ENCODE data around the gene MUCL3. TPM values are rescaled to one million over a fixed set of nuclear protein-coding genes. Genes with fewer than 3 reads are reported as not detected.
"Not testable (repeated sequence)": the region's sequence is repeated elsewhere in the genome, so short reads cannot be mapped to it uniquely, and the experiment has no call there.

MUCL3 gene
- total RNA-seq, 1 donor from 2014 or later = 3.5 TPM

DNA sequence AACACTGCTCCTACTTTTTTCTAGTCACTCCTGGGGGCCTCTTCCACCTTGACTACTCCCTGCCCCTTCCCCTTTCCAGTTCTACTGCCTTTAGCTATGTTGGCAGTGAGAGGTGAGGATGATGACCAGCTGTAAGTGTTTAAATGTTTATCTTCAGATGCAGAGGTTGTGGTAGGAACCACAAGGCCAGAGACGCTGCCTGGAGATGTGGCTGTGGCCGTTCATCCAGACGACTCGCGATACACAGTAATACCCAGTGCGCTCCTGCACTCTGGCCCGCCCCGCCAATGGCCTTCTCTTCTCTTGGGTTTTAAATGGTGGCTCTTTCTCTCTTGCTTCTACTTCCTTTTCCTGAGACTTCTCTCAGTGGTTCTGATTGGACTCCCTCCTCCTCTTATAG is 22.1 kb upstream of the MUCL3 start:
- no peaks in the 10 kb centered on the region for H3K27me3 Mint-ChIP-seq
- H3K36me3 Mint-ChIP-seq = peaks cover 11% of the 10 kb centered on the region
- H3K4me1 Mint-ChIP-seq (ENCODE audit: unreplicated experiment) = peaks cover 22% of the 10 kb centered on the region
- no peak for DNase-seq (ENCODE audit: extremely low spot score, unreplicated experiment)
- TF ChIP-seq, protein P1, sequence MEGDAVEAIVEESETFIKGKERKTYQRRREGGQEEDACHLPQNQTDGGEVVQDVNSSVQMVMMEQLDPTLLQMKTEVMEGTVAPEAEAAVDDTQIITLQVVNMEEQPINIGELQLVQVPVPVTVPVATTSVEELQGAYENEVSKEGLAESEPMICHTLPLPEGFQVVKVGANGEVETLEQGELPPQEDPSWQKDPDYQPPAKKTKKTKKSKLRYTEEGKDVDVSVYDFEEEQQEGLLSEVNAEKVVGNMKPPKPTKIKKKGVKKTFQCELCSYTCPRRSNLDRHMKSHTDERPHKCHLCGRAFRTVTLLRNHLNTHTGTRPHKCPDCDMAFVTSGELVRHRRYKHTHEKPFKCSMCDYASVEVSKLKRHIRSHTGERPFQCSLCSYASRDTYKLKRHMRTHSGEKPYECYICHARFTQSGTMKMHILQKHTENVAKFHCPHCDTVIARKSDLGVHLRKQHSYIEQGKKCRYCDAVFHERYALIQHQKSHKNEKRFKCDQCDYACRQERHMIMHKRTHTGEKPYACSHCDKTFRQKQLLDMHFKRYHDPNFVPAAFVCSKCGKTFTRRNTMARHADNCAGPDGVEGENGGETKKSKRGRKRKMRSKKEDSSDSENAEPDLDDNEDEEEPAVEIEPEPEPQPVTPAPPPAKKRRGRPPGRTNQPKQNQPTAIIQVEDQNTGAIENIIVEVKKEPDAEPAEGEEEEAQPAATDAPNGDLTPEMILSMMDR (conservative IDR thresholded peaks at IDR 0.05) = no peak
- no peak overlapping the region for H3K4me3 Mint-ChIP-seq
- H3K9me3 Mint-ChIP-seq = no peaks in the 10 kb centered on the region
- no peak overlapping the region for H3K27ac Mint-ChIP-seq

DNA sequence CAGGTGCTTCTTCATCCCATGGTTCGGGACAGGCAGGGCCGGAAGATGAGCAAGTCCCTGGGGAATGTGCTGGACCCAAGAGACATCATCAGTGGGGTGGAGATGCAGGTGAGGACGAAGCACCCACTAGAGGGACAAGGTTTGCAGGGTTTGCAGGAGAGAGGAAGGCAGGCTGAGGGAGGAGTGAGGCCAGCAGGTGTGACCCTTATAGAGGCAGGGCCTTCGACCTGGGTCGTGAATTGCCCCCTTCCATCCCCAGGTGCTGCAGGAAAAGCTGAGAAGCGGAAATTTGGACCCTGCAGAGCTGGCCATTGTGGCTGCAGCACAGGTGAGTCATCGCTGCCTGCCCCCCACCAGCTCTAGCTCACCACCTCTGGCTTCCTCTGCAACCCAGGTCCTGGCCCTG is 18.3 kb upstream of the MUCL3 start:
- DNase-seq (ENCODE audit: extremely low spot score, unreplicated experiment) = no peak
- Mint-ChIP-seq H3K9me3 (no peaks in the 10 kb centered on the region), H3K4me1 (ENCODE audit: unreplicated experiment) (no peaks in the 10 kb centered on the region), H3K36me3 (peaks cover 11% of the 10 kb centered on the region), H3K4me3 (no peak overlapping the region), H3K27me3 (no peaks in the 10 kb centered on the region), H3K27ac (no peak overlapping the region)
- TF ChIP-seq, protein P1 (conservative IDR thresholded peaks at IDR 0.05) = no peak

DNA sequence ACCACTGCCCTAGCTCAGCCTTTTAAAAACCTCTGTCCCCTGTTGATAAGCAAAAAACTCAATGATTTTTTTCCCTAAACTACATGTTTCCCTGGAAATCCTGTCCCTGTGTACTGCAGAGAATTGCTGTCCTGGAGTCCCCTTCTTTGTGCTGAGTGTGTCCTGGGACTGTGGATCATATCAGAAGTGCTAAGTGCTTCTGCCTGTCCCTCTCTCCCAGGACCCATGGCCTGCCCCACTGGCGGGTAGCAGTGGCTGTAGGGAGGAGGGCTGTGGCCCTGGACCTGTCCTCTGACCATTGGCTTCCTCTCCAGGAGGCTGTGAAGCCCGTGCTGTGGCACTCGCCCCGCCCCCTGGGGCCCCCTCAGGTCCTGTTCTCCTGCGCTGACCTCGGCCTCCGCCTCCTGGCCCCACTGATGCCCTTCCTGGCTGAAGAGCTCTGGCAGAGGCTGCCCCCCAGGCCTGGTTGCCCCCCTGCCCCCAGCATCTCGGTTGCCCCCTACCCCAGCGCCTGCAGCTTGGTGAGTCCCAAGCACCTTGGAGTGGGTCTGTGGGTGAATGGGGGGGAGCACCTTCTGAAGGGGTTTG is 16.6 kb upstream of the MUCL3 start:
- DNase-seq (ENCODE audit: extremely low spot score, unreplicated experiment); H3K27me3 Mint-ChIP-seq; H3K27ac Mint-ChIP-seq; H3K4me1 Mint-ChIP-seq (ENCODE audit: unreplicated experiment); H3K9me3 Mint-ChIP-seq; H3K4me3 Mint-ChIP-seq: not testable (repeated sequence)
- peaks cover 25% of the 10 kb centered on the region for H3K36me3 Mint-ChIP-seq

DNA sequence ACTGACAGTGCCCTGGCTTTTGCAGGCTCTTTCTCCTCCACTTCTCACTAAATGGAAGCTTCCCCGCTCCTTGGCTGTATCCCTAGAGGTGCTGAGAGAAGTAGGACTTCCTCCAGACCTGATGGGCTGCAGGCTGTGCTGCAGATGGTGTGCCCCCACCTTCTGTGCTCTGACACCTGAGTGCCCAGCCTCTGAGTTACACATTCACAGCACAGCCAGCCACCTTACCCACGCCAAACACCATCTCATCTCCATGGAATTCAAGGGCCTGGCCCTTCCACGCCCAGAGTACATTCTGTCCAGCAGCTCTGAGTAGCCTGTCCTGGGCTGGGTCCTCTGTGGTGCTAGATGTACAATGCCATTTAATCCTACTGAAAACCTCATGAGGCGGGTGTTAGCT is 14.1 kb upstream of the MUCL3 start:
- Mint-ChIP-seq H3K36me3 (peaks cover 25% of the 10 kb centered on the region), H3K4me3 (no peak overlapping the region), H3K27me3 (no peaks in the 10 kb centered on the region), H3K4me1 (ENCODE audit: unreplicated experiment) (peaks cover 3% of the 10 kb centered on the region), H3K9me3 (peaks cover 5% of the 10 kb centered on the region), H3K27ac (peak overlapping the region; percentile 64)
- TF ChIP-seq, protein P1 (conservative IDR thresholded peaks at IDR 0.05) = no peak
- DNase-seq (ENCODE audit: extremely low spot score, unreplicated experiment) = no peak

DNA sequence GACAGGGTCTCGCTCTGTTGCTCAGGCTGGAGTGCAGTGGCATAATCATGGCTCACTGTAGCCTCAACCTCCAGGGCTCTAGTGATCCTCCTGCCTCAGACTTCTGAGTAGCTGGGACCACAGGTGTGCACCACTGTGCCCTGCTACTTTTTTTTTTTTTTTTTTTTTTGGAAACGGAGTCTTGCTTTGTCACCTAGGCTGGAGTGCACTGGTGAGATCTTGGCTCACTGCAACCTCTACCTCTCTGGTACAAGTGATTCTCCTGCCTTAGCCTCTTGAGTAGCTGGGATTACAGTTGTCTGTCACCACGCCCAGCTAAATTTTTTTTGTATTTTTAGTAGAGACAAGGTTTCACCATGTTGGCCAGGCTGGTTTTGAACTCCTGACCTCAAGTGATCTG is 13.7 kb upstream of the MUCL3 start:
- not testable (repeated sequence) for DNase-seq (ENCODE audit: extremely low spot score, unreplicated experiment); H3K4me3 Mint-ChIP-seq; H3K27me3 Mint-ChIP-seq; H3K9me3 Mint-ChIP-seq; H3K4me1 Mint-ChIP-seq (ENCODE audit: unreplicated experiment); H3K27ac Mint-ChIP-seq
- peaks cover 25% of the 10 kb centered on the region for H3K36me3 Mint-ChIP-seq

DNA sequence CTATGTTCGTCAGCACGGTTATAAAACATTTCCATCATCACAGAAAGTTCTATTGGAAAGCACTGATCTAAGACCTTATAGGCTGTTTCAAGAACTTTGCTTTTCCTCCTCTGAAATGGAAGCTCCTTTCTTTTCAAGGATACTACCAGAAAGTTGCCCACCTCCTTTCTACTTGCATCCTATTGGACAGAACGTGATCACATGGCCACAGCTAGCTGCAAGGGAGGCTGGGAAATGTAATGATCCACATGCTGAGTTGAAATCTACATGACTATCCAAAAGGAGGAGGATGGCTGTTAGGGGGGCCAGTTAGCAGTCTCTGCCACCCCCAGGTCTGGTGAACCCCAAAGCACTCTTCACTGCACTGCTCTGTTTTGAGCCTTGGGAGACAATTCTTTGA is 12.1 kb upstream of the MUCL3 start:
- Mint-ChIP-seq H3K36me3 (peaks cover 25% of the 10 kb centered on the region), H3K27ac (no peak overlapping the region), H3K4me3 (no peak overlapping the region), H3K4me1 (ENCODE audit: unreplicated experiment) (peaks cover 13% of the 10 kb centered on the region), H3K9me3 (peaks cover 5% of the 10 kb centered on the region), H3K27me3 (no peaks in the 10 kb centered on the region)
- TF ChIP-seq, protein P1 (conservative IDR thresholded peaks at IDR 0.05) = no peak
- DNase-seq (ENCODE audit: extremely low spot score, unreplicated experiment) = no peak

DNA sequence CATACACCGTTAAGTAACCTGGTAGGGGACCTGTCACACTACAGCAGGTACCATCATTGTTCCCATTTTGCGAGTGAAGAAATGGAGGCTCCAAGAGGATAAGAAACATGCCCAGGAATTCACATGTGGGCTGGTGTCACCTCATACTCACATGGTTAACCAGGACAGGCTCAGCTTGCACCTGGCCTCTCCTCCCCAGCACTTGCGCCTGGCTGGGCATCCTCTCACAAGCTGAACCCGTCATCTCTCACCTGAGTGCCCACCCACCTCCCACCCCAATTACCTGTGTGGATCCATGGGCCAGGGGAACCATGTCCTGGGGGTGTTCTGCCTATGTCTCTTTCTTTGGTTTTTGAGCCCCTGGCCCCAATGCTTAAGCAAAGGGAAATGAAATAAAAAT is 10.3 kb upstream of the MUCL3 start:
- no peak overlapping the region for H3K4me3 Mint-ChIP-seq
- no peak for DNase-seq (ENCODE audit: extremely low spot score, unreplicated experiment)
- H3K9me3 Mint-ChIP-seq = peaks cover 5% of the 10 kb centered on the region
- H3K27me3 Mint-ChIP-seq = no peaks in the 10 kb centered on the region
- no peak overlapping the region for H3K27ac Mint-ChIP-seq
- H3K36me3 Mint-ChIP-seq = peaks cover 25% of the 10 kb centered on the region
- H3K4me1 Mint-ChIP-seq (ENCODE audit: unreplicated experiment) = peaks cover 13% of the 10 kb centered on the region
- TF ChIP-seq, protein P1 (conservative IDR thresholded peaks at IDR 0.05) = no peak
